GM23338 (cell line): ENCODE data around the gene NFKB2.

ENCODE experiments used
- CREB1 ChIP-seq: fragments of 250-450 bp; sonication (Bioruptor Pico); IDR thresholded peaks from 2 replicates; pipeline ENCODE4 v1.5.0; 2020; ENCODE audit warnings: low read depth, mild to moderate bottlenecking, moderate library complexity
- EZH2 ChIP-seq: fragments of 200-600 bp; sonication (generic); IDR thresholded peaks from one replicate; pipeline ENCODE4 v1.8.0; 2017; ENCODE audit warnings: antibody characterized with exemption, mild to moderate bottlenecking, low read depth; ENCODE audit not compliant: unreplicated experiment
- EZH2phosphoT487 ChIP-seq: fragments of 200-600 bp; sonication (generic); IDR thresholded peaks from one replicate; pipeline ENCODE4 v1.8.1; 2018; ENCODE audit warnings: antibody characterized with exemption; ENCODE audit not compliant: unreplicated experiment
- JUNB ChIP-seq: IDR thresholded peaks from one replicate; pipeline ENCODE4 v1.6.1; 2016; ENCODE audit warnings: antibody characterized with exemption; ENCODE audit not compliant: unreplicated experiment
- POLR2AphosphoS5 ChIP-seq: IDR thresholded peaks from 2 replicates; pipeline ENCODE4 v1.6.1; 2016; ENCODE audit warnings: antibody characterized with exemption, low read depth
- ZNF114 ChIP-seq: fragments of 250-450 bp; sonication (Bioruptor Pico); IDR thresholded peaks from 2 replicates; pipeline ENCODE4 v1.5.0; 2020; ENCODE audit warnings: mild to moderate bottlenecking, moderate library complexity
- TF ChIP-seq, protein P1 (sequence below), 2 experiments: fragments of 200-600 bp in 1 of 2; sonication (generic) in 1 of 2; conservative IDR thresholded peaks; 2 replicates each; pipeline versions ENCODE4 v1.5.1 to v1.6.1; 2016 to 2017; ENCODE audit warnings: antibody characterized with exemption in 2 of 2, low read depth in 2 of 2, mild to moderate bottlenecking in 2 of 2, moderate library complexity in 1 of 2
- TF ChIP-seq, protein P2 (sequence below): IDR thresholded peaks from 2 replicates; pipeline ENCODE4 v1.6.1; 2016; ENCODE audit warnings: antibody characterized with exemption
- TF ChIP-seq, protein P3 (sequence below): IDR thresholded peaks from one replicate; pipeline ENCODE4 v1.6.1; 2018; ENCODE audit warnings: antibody characterized with exemption; ENCODE audit not compliant: unreplicated experiment

DNA sequence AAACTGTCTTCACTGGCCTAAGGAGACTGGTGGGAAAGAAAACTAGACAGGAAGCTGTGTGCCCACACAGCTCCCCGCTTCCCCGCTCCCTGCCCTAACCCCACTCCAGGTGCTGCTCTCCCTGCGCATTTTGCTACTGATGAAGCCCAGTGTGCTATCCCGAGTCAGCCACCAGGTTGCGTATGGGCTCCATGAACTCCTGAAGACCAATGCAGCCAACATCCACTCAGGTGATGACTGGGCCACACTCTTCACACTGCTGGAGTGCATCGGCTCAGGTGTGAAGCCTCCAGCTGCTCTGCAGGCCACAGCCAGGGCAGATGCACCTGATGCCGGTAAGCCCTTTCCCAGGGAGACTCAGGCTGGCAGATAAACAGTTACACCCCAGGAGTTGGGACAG is 20.3 kb upstream of the NFKB2 start:
- TF ChIP-seq EZH2 (no peak), POLR2AphosphoS5 (no peak), EZH2phosphoT487 (no peak), CREB1 (CRISPR knock-in tag) (no peak), JUNB (no peak), ZNF114 (CRISPR knock-in tag) (no peak)
- TF ChIP-seq, protein P1, sequence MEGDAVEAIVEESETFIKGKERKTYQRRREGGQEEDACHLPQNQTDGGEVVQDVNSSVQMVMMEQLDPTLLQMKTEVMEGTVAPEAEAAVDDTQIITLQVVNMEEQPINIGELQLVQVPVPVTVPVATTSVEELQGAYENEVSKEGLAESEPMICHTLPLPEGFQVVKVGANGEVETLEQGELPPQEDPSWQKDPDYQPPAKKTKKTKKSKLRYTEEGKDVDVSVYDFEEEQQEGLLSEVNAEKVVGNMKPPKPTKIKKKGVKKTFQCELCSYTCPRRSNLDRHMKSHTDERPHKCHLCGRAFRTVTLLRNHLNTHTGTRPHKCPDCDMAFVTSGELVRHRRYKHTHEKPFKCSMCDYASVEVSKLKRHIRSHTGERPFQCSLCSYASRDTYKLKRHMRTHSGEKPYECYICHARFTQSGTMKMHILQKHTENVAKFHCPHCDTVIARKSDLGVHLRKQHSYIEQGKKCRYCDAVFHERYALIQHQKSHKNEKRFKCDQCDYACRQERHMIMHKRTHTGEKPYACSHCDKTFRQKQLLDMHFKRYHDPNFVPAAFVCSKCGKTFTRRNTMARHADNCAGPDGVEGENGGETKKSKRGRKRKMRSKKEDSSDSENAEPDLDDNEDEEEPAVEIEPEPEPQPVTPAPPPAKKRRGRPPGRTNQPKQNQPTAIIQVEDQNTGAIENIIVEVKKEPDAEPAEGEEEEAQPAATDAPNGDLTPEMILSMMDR (conservative IDR thresholded peaks at IDR 0.05; ENCODE audit: low read depth in 2 of 2): peak; percentile 48 to 66
- TF ChIP-seq, protein P2, sequence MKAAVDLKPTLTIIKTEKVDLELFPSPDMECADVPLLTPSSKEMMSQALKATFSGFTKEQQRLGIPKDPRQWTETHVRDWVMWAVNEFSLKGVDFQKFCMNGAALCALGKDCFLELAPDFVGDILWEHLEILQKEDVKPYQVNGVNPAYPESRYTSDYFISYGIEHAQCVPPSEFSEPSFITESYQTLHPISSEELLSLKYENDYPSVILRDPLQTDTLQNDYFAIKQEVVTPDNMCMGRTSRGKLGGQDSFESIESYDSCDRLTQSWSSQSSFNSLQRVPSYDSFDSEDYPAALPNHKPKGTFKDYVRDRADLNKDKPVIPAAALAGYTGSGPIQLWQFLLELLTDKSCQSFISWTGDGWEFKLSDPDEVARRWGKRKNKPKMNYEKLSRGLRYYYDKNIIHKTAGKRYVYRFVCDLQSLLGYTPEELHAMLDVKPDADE: no peak
- TF ChIP-seq, protein P3, sequence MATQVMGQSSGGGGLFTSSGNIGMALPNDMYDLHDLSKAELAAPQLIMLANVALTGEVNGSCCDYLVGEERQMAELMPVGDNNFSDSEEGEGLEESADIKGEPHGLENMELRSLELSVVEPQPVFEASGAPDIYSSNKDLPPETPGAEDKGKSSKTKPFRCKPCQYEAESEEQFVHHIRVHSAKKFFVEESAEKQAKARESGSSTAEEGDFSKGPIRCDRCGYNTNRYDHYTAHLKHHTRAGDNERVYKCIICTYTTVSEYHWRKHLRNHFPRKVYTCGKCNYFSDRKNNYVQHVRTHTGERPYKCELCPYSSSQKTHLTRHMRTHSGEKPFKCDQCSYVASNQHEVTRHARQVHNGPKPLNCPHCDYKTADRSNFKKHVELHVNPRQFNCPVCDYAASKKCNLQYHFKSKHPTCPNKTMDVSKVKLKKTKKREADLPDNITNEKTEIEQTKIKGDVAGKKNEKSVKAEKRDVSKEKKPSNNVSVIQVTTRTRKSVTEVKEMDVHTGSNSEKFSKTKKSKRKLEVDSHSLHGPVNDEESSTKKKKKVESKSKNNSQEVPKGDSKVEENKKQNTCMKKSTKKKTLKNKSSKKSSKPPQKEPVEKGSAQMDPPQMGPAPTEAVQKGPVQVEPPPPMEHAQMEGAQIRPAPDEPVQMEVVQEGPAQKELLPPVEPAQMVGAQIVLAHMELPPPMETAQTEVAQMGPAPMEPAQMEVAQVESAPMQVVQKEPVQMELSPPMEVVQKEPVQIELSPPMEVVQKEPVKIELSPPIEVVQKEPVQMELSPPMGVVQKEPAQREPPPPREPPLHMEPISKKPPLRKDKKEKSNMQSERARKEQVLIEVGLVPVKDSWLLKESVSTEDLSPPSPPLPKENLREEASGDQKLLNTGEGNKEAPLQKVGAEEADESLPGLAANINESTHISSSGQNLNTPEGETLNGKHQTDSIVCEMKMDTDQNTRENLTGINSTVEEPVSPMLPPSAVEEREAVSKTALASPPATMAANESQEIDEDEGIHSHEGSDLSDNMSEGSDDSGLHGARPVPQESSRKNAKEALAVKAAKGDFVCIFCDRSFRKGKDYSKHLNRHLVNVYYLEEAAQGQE: no peak
